ENCODE measurements around the gene CASZ1. TPM values are rescaled to one million over a fixed set of nuclear protein-coding genes. Genes with fewer than 3 reads are reported as not detected.
A peak's percentile ranks its signal among the peaks of the same experiment; 100 is the strongest.

The CASZ1 gene, protein sequence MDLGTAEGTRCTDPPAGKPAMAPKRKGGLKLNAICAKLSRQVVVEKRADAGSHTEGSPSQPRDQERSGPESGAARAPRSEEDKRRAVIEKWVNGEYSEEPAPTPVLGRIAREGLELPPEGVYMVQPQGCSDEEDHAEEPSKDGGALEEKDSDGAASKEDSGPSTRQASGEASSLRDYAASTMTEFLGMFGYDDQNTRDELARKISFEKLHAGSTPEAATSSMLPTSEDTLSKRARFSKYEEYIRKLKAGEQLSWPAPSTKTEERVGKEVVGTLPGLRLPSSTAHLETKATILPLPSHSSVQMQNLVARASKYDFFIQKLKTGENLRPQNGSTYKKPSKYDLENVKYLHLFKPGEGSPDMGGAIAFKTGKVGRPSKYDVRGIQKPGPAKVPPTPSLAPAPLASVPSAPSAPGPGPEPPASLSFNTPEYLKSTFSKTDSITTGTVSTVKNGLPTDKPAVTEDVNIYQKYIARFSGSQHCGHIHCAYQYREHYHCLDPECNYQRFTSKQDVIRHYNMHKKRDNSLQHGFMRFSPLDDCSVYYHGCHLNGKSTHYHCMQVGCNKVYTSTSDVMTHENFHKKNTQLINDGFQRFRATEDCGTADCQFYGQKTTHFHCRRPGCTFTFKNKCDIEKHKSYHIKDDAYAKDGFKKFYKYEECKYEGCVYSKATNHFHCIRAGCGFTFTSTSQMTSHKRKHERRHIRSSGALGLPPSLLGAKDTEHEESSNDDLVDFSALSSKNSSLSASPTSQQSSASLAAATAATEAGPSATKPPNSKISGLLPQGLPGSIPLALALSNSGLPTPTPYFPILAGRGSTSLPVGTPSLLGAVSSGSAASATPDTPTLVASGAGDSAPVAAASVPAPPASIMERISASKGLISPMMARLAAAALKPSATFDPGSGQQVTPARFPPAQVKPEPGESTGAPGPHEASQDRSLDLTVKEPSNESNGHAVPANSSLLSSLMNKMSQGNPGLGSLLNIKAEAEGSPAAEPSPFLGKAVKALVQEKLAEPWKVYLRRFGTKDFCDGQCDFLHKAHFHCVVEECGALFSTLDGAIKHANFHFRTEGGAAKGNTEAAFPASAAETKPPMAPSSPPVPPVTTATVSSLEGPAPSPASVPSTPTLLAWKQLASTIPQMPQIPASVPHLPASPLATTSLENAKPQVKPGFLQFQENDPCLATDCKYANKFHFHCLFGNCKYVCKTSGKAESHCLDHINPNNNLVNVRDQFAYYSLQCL (N-terminal part only)
- total RNA-seq: 10 to 100 TPM; 21.9 to 60.2 (median 29.6) TPM

DNA sequence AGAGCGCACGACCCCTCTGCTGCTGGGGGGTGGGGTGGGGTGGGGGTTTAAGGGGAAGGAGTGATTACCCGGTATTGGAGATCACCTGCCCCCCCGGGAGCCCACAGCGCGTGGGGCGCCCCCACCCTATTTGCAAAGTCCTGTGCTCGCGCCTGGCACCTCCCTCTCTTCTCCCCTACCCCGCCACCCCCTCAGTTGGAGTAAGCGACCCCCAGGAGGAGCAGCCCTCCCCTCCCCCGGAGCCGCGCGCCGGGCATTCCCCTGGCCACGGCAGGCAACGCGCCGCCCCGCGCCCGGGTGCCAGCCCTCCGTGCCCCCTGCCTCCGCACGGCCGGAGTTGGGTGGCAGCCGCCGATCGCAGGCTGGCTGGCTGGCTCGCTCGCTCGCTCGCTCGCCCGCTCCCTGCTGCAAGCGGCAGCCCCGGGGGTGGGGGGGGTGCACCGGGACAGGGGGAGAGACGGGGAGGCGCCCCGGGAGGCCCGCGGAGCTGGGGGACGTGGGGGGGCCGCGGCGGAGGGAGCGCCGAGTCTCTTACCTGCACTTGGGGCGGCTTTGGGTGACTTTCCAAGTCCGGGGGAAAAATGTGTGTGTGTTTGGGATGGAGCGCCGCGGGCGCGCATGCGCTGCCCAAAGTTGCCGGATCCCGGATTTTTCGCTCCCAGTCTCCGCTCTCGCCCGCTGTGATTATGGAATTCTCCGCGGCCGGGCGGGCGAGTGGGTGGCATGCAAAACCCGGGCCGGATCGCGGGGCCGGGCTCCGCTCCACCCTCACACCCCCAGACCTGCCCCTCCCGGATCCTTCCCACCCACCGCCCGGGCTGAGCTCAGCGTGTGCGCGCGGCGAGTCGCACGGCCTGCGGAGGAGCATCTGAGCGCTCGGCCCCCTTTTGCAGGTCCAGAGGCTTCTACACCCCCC lies at the start of gene CASZ1:
CASZ1 (minus strand) TSS at position 618 of the 916 bp plus-strand sequence. CDS start 102,757 bp downstream, outside the sequence.
- TF ChIP-seq, protein P1, sequence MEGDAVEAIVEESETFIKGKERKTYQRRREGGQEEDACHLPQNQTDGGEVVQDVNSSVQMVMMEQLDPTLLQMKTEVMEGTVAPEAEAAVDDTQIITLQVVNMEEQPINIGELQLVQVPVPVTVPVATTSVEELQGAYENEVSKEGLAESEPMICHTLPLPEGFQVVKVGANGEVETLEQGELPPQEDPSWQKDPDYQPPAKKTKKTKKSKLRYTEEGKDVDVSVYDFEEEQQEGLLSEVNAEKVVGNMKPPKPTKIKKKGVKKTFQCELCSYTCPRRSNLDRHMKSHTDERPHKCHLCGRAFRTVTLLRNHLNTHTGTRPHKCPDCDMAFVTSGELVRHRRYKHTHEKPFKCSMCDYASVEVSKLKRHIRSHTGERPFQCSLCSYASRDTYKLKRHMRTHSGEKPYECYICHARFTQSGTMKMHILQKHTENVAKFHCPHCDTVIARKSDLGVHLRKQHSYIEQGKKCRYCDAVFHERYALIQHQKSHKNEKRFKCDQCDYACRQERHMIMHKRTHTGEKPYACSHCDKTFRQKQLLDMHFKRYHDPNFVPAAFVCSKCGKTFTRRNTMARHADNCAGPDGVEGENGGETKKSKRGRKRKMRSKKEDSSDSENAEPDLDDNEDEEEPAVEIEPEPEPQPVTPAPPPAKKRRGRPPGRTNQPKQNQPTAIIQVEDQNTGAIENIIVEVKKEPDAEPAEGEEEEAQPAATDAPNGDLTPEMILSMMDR (IDR thresholded peaks at IDR 0.05): peak in 1 of 3 experiments; percentile 40
- no peak for TF ChIP-seq EP300 (IDR thresholded peaks at IDR 0.05)
- TF ChIP-seq POLR2A (IDR thresholded peaks at IDR 0.05; ENCODE audit: low read depth): peak; percentile 40
- peak; percentile 74 to 80 for TF ChIP-seq POLR2AphosphoS5 (IDR thresholded peaks at IDR 0.05)
- Histone ChIP-seq H3K27ac (replicated peaks in 1 of 4) (peak within 1 kb of the TSS; percentile 77 to 84 (median 78)), H3K9me3 (no peaks in the 10 kb centered on the region), H3K4me3 (peak within 1 kb of the TSS; percentile 66 to 79 (median 74)), H3K27me3 (peaks cover 0 to 66% (median 0%) of the 10 kb centered on the region in 4 donors), H3K4me1 (peaks cover 22 to 58% (median 57%) of the 10 kb centered on the region in 4 donors), H3K36me3 (no peaks in the 10 kb centered on the region)
- intact Hi-C loops (cut with DNase I): loop anchor here (5.0 kb wide), 3 partner anchors 69 to 284 kb away; no protein-coding TSS in a partner anchor
- WGBS: under 1% methylated on average over 38 of the region's 88 CpGs
- no peak for DNase-seq (ENCODE audit: extremely low spot score)

DNA sequence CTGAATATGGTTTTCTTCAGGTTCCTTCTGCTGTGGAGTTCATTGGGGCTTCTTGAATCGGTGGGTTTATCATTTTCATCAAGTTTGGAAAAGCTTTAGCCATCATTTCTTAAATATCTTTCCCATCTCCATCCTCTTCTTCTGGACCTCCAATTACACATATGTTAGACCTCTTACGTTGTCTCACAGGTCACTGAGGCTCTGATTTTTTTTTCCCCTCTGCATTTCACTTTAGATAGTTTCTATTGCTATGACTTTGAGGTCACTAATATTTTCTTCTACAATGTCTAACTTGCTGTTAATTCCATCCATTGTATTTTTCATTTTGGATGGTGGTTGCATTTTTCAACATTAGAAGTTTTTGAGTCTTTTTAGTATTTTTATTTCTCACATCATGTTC lies 47.3 kb upstream of the CASZ1 start:
- DNase-seq (ENCODE audit: extremely low spot score): no peak
- TF ChIP-seq, protein P1 (IDR thresholded peaks at IDR 0.05): no peak
- no peak for TF ChIP-seq EP300 (IDR thresholded peaks at IDR 0.05)
- TF ChIP-seq POLR2A (IDR thresholded peaks at IDR 0.05; ENCODE audit: low read depth): no peak
- TF ChIP-seq POLR2AphosphoS5 (IDR thresholded peaks at IDR 0.05): no peak
- WGBS: 84% methylated on average over 2 of the region's 2 CpGs

DNA sequence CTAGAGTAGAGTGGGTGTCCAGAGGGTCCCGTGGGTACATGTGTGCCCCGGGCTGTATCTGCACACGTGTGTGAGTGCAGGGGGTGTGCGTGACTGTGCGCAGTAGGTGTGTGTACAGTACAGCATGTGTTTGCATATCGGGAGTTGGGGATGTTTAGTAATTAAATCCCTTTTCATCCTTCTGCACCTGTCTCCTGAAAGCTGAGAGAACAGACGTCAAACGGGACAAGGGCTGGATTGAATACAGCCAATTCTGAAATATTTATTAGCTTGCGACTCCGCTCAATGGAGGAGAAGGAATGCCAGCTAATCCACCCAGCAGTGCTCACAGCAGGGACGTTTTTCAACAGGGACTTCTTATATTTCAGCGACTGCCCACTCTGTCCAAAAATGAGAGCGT lies 44.7 kb upstream of the CASZ1 start:
- DNase-seq (ENCODE audit: extremely low spot score): no peak
- 81% methylated on average over 13 of the region's 13 CpGs for WGBS
- H3K27ac ChIP-seq (replicated peaks in 1 of 4): no peak overlapping the region
- no peaks in the 10 kb centered on the region for H3K36me3 ChIP-seq
- peaks cover 0 to 36% (median 0%) of the 10 kb centered on the region in 4 donors for H3K27me3 ChIP-seq
- TF ChIP-seq POLR2AphosphoS5 (IDR thresholded peaks at IDR 0.05): no peak
- TF ChIP-seq EP300 (IDR thresholded peaks at IDR 0.05): no peak
- no peak for TF ChIP-seq POLR2A (IDR thresholded peaks at IDR 0.05; ENCODE audit: low read depth)
- TF ChIP-seq, protein P1 (IDR thresholded peaks at IDR 0.05): no peak
- peaks cover 0 to 21% (median 11%) of the 10 kb centered on the region in 4 donors for H3K9me3 ChIP-seq
- peaks cover 0 to under 1% (median 0%) of the 10 kb centered on the region in 4 donors for H3K4me1 ChIP-seq
- intact Hi-C loops (cut with DNase I): no loop called here
- H3K4me3 ChIP-seq: no peak overlapping the region

More for the DNA sequence above, 47.3 kb upstream of the CASZ1 start:
- Histone ChIP-seq H3K36me3 (no peaks in the 10 kb centered on the region), H3K4me1 (no peaks in the 10 kb centered on the region), H3K4me3 (no peak overlapping the region), H3K27me3 (peaks cover 0 to 11% (median 0%) of the 10 kb centered on the region in 4 donors), H3K27ac (replicated peaks in 1 of 4) (no peak overlapping the region), H3K9me3 (peaks cover 0 to 21% (median 11%) of the 10 kb centered on the region in 4 donors)
- intact Hi-C loops (cut with DNase I): no loop called here
